ENCODE data around the gene PSMB3.
"Not testable (repeated sequence)": the region's sequence is repeated elsewhere in the genome, so short reads cannot be mapped to it uniquely, and the experiment has no call there.

PSMB3 gene

GRCh38 chr17:38777641-38778250 is 25.2 kb downstream of the PSMB3 start:
- no peak for TF ChIP-seq CTCF (IDR thresholded peaks at IDR 0.05; ENCODE audit: borderline replicate concordance, insufficient read depth, low read depth, low read length)

GRCh38 chr17:38779965-38780752 is 27.6 kb downstream of the PSMB3 start:
- no peak overlapping the region for H3K4me3 ChIP-seq (ENCODE audit: low read depth, low read length)
- TF ChIP-seq CTCF (IDR thresholded peaks at IDR 0.05; ENCODE audit: borderline replicate concordance, insufficient read depth, low read depth, low read length): no peak

More at GRCh38 chr17:38777641-38778250, 25.2 kb downstream of the PSMB3 start:
- H3K4me3 ChIP-seq (ENCODE audit: low read depth, low read length): no peak overlapping the region

- no peak overlapping the region for H3K4me3 ChIP-seq (ENCODE audit: low read depth, low read length)
- no peak for TF ChIP-seq CTCF (IDR thresholded peaks at IDR 0.05; ENCODE audit: borderline replicate concordance, insufficient read depth, low read depth, low read length)
Observed at GRCh38 chr17:38783227-38783626, 30.7 kb downstream of the PSMB3 start.

- TF ChIP-seq CTCF (IDR thresholded peaks at IDR 0.05; ENCODE audit: borderline replicate concordance, insufficient read depth, low read depth, low read length): no peak
- H3K4me3 ChIP-seq (ENCODE audit: low read depth, low read length): no peak overlapping the region
Observed at GRCh38 chr17:38786372-38786771, 33.8 kb downstream of the PSMB3 start.

- not testable (repeated sequence) for H3K4me3 ChIP-seq (ENCODE audit: low read depth, low read length)
Observed at GRCh38 chr17:38787999-38788398, 35.5 kb downstream of the PSMB3 start.

GRCh38 chr17:38789185-38789584 is 36.6 kb downstream of the PSMB3 start:
- no peak overlapping the region for H3K4me3 ChIP-seq (ENCODE audit: low read depth, low read length)
- TF ChIP-seq CTCF (IDR thresholded peaks at IDR 0.05; ENCODE audit: borderline replicate concordance, insufficient read depth, low read depth, low read length): no peak

- not testable (repeated sequence) for H3K4me3 ChIP-seq (ENCODE audit: low read depth, low read length)
Observed at GRCh38 chr17:38790148-38790707, 37.7 kb downstream of the PSMB3 start.

GRCh38 chr17:38791162-38791561 is 38.6 kb downstream of the PSMB3 start:
- H3K4me3 ChIP-seq (ENCODE audit: low read depth, low read length): no peak overlapping the region
- no peak for TF ChIP-seq CTCF (IDR thresholded peaks at IDR 0.05; ENCODE audit: borderline replicate concordance, insufficient read depth, low read depth, low read length)

Data from GM12875 (cell line).